ENCODE data around the gene FAM107B.

The FAM107B gene

GRCh38 chr10:14572811-14573210, 201.9 kb downstream of the FAM107B start:
- no peak for DNase-seq

GRCh38 chr10:14571866-14572507, 202.7 kb downstream of the FAM107B start:
- no peak for DNase-seq

GRCh38 chr10:14570800-14571199, 203.9 kb downstream of the FAM107B start:
- DNase-seq: no peak

- no peak for DNase-seq
Measured at GRCh38 chr10:14569274-14570060, 205.2 kb downstream of the FAM107B start.

GRCh38 chr10:14567421-14567820, 207.3 kb downstream of the FAM107B start:
- DNase-seq: no peak

- DNase-seq: no peak
Measured at GRCh38 chr10:14566498-14566897, 208.2 kb downstream of the FAM107B start.

GRCh38 chr10:14565199-14565598, 209.5 kb downstream of the FAM107B start:
- no peak for DNase-seq

GRCh38 chr10:14564268-14564744, 210.4 kb downstream of the FAM107B start:
- no peak for DNase-seq

GRCh38 chr10:14563359-14563940, 211.2 kb downstream of the FAM107B start:
- no peak for DNase-seq

- DNase-seq: no peak
Measured at GRCh38 chr10:14563076-14563336, 211.7 kb downstream of the FAM107B start.

GRCh38 chr10:14562218-14563075, 212.2 kb downstream of the FAM107B start:
- no peak for DNase-seq

- DNase-seq: no peak
Measured at GRCh38 chr10:14560791-14561765, 213.6 kb downstream of the FAM107B start.

GRCh38 chr10:14560274-14560673, 214.4 kb downstream of the FAM107B start:
- DNase-seq: no peak

- no peak for DNase-seq
Measured at GRCh38 chr10:14558025-14558424, 216.7 kb downstream of the FAM107B start.

GRCh38 chr10:14557567-14557966, 217.1 kb downstream of the FAM107B start:
- DNase-seq: no peak

- DNase-seq: no peak
Measured at GRCh38 chr10:14556285-14556956, 218.3 kb downstream of the FAM107B start.

- DNase-seq: no peak
Measured at GRCh38 chr10:14555807-14556206, 218.9 kb downstream of the FAM107B start.

GRCh38 chr10:14554491-14555205, 220.0 kb downstream of the FAM107B start:
- DNase-seq: no peak

- DNase-seq: no peak
Measured at GRCh38 chr10:14554091-14554490, 220.6 kb downstream of the FAM107B start.

GRCh38 chr10:14553448-14553847, 221.2 kb downstream of the FAM107B start:
- DNase-seq: no peak

- no peak for DNase-seq
Measured at GRCh38 chr10:14552015-14552414, 222.7 kb downstream of the FAM107B start.

Measured in NCI-H187 (cell line).